Right renal cortex interstitium (tissue), 3 donors: Measurements from ENCODE around the gene HIGD1A. TPM values are rescaled to one million over a fixed set of nuclear protein-coding genes. Genes with fewer than 3 reads are reported as not detected.
"Not testable (repeated sequence)": the region's sequence is repeated elsewhere in the genome, so short reads cannot be mapped to it uniquely, and the experiment has no call there.

Source experiments
- DNase-seq, 3 donors: peaks; one replicate each; pipeline ENCODE4 v3.0.0-alpha.2; 2013; ENCODE audit warnings: low read depth in 3 of 3, low spot score in 2 of 3
- polyA plus RNA-seq, 3 donors: library from polyadenylated mRNA; unstranded; fragments of 120-200 nt; gene quantifications; one replicate each; pipeline ENCODE4 v1.2.1, GENCODE V29; 2013; ENCODE audit not compliant: insufficient read length in 3 of 3

HIGD1A gene
- polyA plus RNA-seq, 3 donors, result 168 to 202 (median 185) TPM

DNA sequence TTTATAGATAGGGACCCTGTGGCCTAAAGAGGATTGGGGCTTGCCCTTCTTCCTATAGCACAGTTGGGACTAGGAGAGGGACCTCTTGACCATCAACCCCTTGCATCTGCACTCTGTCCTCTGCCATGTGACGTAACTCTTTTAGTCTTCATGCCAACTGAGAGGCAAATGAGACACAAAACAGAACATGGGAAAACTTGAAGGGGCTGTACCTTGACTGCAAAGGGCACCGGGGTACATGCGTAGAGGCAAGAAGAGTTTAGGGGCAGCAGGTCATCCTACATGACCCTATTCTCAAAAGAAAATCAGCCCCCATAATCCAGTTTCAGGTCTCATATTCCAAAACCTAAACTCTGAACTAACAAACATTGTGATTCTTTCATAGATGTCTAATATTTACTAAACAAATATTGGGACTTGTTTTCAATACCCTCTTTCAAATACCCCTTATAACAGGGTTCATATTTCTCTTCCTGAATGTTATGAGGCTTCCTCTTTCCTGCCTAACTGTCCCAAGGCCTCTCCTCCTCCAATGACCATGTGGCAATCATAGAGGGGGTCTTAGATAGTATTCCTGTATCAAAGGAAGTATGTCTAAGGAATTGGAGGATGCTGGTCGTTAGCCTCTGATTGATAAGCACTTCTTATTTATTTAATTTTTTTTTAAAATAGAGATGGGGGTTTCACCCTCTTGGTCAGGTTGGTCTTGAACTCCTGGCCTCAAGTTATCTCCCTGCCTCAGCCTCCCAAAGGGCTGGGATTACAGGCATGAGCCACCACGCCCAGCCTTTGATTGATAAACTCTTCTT is 25.5 kb upstream of the HIGD1A start:
- no peak for DNase-seq

GRCh38 chr3:42829083-42829627 is 24.9 kb upstream of the HIGD1A start:
- no peak for DNase-seq

DNA sequence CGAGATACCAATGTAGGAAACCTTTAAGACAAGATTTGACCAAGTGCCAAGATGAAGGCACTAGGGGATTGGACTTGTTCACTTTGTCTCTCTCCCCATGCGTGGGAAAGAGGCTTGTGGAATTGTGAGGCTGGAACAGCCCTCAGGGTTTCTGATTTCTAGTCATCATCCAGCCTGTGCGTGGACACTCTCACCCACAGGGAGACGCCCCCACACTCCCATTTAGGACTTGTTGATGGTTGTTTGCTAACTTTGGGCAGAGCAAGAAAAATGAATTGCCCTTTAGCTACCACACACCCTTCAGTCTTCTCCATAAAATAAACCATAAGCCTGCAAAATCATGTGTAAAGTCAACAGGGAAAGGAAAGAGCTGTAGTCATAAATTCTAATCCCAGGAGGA is 23.4 kb upstream of the HIGD1A start:
- no peak for DNase-seq

GRCh38 chr3:42827023-42827422 is 22.7 kb upstream of the HIGD1A start:
- DNase-seq, result no peak

DNA sequence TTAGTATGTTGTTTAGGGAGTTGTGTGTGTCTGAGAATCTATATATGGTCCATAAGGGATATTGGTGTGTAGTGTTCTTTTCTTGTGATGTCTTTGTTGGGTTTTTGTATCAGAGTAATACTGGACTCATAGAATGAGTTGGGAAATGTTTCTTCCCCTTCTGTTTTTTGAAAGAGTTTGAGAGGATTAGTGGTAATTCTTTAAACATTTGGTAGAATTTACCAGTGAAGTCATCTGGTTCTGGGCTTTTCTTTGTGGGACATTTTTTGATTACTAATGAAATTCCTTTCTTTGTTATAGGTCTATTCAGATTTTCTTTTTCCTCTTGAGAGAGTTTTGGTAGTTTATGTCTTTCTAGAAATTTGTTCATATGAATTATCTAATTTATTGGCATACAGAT is 21.9 kb upstream of the HIGD1A start:
- no peak for DNase-seq

DNA sequence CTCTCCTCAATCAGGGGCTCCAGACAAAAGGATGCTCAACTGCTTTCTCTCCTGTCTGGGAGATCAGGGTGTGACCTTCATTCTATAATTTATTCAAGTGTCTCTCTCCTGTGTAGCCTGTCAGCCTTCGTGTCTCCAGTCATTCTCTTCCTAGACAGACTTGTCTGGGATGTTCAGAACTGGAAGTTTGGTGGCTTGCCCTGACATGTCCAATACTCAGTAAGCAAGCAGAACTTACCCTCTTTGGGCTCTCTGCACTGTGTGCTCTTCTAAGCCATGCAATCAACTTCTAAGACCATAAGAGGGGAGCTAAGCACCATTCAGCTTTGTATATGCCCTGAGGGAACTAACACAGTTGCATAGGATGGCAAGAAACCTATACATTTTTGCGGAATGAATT is 19.1 kb upstream of the HIGD1A start:
- no peak for DNase-seq

- no peak for DNase-seq
These were observed 18.5 kb upstream of the HIGD1A start for GRCh38 chr3:42822828-42823227.

GRCh38 chr3:42820746-42821051 is 16.4 kb upstream of the HIGD1A start:
- no peak for DNase-seq

GRCh38 chr3:42819351-42819965 is 15.2 kb upstream of the HIGD1A start:
- no peak for DNase-seq

- DNase-seq, result no peak
These were observed 11.5 kb upstream of the HIGD1A start for GRCh38 chr3:42815826-42816225.

GRCh38 chr3:42814914-42815507 is 10.7 kb upstream of the HIGD1A start:
- DNase-seq, result no peak

- DNase-seq, result no peak
These were observed 10.0 kb upstream of the HIGD1A start for GRCh38 chr3:42814246-42814645.

- DNase-seq, result not testable (repeated sequence)
These were observed 7.0 kb upstream of the HIGD1A start for GRCh38 chr3:42811118-42811883.

DNA sequence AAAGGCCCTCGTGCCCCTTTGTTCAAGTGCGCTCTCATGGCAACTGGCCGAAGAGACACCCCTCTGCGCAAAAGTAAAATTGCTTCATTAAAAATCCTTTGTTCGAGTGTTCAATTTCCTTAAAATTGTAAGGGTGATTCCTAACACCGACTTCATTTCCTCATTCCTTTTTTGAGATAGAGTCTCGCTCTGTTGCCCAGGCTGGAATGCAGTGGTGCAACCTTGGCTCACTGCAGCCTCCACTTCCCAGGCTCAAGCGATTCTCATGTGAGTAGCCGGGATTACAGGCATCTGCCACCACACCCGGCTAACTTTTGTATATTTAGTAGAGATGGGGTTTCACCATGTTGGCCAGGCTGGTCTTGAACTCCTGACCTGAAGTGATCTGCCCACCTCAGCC is 6.4 kb upstream of the HIGD1A start:
- DNase-seq, result not testable (repeated sequence)

GRCh38 chr3:42809202-42809601 is 4.9 kb upstream of the HIGD1A start, which contains the start of gene ACKR2:
Gene ACKR2 (plus strand): TSS chr3:42809445. CDS start chr3:42864503, 55,058 bp downstream.
- DNase-seq, result no peak

DNA sequence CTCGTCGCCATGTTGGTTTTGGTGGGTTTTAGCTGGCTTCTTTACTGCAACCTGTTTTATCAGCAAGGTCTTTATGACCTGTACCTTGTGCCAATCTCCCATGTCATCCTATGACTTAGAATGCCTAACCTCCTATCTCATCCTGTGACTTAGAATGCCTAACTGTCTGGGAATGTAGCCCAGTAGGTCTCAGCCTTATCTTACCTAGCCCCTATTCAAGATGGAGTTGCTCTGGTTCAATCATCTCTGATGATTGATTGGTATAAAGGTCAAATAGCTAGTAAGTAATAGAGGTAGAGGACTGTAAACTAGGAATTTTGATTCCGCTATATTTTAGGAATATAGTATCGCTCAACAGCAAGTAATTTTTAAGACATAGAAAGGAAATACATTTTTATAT is 3.6 kb upstream of the HIGD1A start:
- DNase-seq, result no peak

DNA sequence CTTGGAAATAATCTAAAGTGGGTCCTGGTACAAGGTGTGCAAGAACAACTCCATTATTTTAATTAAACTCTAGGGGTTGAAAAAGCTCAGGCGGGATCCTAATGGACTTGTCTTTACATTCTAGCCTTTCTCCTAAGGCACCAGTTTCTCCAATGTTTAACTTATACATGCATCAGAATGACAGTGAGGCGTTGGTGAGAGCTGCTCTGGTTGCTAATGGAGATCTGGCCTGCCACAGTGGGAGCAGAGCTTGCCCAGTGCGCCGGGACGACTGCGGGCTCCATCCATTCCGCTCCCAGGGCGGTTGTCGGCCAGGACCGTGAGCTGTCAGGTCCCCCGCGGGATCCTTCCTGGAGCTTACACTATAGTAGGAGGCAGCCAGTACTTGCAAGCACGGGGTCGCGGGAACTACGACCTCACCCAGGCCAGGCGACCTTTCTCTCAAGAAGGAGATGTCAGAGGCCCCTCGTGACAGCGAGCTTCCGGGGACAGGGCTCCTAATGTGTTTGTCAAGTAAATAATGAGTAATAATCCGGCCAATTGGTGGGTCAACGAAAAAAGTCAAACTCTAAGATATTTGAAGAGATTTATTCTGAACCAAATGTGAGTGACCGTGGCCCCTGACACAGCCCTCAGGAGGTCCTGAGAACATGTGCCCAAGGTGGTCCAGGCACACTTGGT is 991 bp upstream of the HIGD1A start:
- DNase-seq, result peak in 1 of 3 donors; percentile 25

DNA sequence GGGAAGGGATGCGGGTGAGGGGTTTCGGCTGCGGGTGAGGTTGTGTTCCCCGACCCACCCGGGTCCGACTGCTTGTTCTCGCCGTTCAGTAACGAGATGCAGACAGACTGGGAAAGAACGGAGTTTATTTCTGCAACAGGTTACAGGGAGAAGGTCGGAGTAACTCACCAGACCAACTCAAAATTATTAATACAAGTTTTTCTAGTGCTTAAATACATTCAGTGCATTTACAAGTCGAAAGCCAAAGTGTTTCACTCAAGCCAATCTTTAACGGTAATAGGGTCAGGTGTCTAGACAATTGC is 492 bp upstream of the HIGD1A start:
- DNase-seq, result no peak

- DNase-seq, result peak in 2 of 3 donors; percentile 49 to 69
These were observed 730 bp downstream of the HIGD1A start for GRCh38 chr3:42803414-42804105.

DNA sequence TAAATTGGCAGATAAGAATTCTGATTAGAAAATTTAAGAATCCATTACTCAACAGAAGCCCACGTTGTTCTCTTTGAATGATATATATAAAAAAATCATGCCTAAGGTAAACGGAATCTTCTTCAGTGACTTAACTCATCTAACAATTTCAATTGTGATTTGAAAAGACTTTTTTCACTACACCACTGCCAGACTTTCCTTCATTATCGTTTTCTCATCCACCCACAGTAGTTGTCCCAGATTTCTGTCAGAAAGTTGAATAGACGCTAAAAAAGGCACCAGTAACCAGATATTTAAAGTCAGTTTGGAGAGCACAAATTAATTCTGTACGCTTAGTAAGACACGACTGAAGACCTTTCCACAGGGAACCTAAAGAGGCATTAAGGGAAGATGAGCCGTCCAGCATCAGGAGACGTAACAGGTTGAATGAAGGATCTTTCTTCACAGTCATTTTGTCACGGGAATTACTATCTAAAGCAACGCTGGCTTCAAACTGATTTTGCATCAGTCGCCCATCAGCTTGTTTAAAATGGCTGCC is 1.3 kb downstream of the HIGD1A start:
- DNase-seq, result no peak
